GM12874 (cell line): ENCODE measurements around the gene CD33.
"Not testable (repeated sequence)": the region's sequence is repeated elsewhere in the genome, so short reads cannot be mapped to it uniquely, and the experiment has no call there.

Source experiments
- TF ChIP-seq, protein P1 (sequence below): IDR thresholded peaks from 2 replicates; pipeline ENCODE4 v1.5.1; 2011; ENCODE audit warnings: low read depth, mild to moderate bottlenecking, control low read depth, low read length, moderate library complexity; ENCODE audit not compliant: insufficient read depth

Gene CD33

DNA sequence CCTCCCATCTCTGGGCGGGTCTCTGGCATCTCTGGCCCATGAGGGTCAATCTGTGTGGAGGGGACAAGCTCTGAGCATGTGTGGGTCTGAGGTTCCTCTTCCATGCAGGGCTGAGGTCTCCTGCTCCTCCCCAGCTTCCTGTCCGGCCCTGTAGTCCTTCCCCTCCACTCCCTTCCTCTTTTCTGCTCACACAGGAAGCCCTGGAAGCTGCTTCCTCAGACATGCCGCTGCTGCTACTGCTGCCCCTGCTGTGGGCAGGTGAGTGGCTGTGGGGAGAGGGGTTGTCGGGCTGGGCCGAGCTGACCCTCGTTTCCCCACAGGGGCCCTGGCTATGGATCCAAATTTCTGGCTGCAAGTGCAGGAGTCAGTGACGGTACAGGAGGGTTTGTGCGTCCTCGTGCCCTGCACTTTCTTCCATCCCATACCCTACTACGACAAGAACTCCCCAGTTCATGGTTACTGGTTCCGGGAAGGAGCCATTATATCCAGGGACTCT is at the start of gene CD33:
CD33 (plus strand) TSS at position 183 of the 496 bp plus-strand sequence; CDS start at position 222, 39 bp downstream.
- TF ChIP-seq, protein P1, sequence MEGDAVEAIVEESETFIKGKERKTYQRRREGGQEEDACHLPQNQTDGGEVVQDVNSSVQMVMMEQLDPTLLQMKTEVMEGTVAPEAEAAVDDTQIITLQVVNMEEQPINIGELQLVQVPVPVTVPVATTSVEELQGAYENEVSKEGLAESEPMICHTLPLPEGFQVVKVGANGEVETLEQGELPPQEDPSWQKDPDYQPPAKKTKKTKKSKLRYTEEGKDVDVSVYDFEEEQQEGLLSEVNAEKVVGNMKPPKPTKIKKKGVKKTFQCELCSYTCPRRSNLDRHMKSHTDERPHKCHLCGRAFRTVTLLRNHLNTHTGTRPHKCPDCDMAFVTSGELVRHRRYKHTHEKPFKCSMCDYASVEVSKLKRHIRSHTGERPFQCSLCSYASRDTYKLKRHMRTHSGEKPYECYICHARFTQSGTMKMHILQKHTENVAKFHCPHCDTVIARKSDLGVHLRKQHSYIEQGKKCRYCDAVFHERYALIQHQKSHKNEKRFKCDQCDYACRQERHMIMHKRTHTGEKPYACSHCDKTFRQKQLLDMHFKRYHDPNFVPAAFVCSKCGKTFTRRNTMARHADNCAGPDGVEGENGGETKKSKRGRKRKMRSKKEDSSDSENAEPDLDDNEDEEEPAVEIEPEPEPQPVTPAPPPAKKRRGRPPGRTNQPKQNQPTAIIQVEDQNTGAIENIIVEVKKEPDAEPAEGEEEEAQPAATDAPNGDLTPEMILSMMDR, result not testable (repeated sequence)

DNA sequence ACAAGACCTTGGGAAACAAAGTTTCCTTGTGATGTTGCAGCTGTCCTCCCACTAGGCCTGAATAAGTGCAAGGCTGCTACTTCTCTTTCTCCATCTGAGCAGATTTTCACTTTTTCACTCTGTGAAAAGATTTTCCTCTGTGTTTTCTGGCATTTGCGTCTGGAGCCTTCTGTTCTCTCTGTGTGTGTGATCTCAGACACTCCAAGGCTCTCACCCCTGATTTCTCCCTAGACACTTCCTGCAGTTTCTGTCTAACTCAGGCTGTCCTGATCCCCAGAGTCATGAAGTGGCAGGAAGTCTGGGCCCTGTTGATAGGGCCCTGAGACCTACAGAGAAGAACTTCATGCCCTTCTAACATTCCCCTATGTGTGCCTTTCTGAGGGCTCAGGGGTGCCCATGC is 45.6 kb upstream of the CD33 start:
- TF ChIP-seq, protein P1, result no peak

DNA sequence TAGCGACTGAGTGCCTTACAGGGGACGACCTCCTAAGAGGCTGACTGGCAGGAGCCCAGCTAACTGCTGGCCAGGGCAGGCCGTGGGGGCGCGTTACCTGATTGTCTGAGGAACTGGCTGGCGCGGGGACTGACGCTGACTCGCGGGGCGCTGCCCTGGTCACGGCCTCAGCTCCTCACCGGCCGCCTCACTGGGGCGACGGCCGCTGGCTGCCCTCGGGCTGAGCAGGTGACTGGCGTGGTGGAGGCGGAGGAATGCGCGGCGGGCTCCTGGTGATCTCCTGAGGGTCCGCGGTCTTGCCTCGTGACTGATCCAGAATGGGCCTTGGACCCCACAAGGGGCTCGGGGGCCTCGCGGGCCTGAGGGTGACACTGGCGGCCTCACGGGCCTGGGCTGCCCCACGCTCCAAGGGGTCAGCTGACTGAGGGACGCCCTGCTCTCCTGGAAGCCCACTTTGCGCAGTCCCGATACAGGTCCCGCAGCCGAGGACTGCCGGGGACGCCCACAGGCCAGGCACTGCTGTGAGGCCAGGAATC is 43.4 kb upstream of the CD33 start:
- TF ChIP-seq, protein P1, result no peak

DNA sequence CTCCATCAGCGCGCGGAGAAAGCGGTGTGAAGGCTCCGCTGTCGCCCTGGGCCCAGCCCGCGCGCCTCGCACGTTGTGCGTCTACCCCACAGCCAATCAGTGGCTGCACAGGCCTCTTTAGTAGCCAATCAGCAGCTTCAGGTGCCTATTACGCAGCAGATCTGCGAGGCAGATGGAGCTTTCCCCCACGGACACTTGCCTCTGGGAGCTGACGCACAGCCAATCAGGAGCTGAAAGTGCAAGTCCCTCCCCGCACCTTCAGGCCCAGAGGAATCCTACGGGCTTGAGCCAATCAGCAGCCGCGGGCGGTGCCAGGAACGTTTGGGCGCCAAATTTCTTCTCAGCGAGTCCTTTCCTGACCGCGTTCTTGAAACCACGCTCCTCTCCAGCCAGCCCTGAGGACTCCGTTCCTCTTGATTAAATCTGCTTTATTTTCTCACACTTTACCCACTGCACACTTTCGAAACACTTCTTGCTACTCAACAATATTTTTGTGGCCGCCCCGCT is 42.9 kb upstream of the CD33 start:
- TF ChIP-seq, protein P1, result no peak

DNA sequence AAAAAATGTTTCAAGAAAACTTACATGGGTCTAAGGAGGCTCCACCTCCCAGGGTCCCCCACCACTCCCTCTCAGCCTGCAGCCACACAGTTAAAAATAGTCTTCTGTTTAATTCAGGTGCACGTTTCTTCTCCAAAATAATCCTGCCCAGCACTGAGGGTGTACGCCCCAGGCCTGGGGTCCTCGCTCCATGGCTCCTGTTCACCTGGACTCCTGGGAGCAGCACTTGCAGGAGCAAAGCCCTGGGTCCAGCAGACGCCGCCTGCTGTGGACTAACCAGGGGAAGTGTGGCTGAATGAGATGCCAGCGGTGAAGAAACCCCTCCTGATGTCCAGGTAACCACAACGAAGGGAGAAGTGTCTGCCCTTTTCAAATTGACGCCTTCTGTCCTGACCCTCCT is 41.3 kb upstream of the CD33 start:
- TF ChIP-seq, protein P1, result no peak

DNA sequence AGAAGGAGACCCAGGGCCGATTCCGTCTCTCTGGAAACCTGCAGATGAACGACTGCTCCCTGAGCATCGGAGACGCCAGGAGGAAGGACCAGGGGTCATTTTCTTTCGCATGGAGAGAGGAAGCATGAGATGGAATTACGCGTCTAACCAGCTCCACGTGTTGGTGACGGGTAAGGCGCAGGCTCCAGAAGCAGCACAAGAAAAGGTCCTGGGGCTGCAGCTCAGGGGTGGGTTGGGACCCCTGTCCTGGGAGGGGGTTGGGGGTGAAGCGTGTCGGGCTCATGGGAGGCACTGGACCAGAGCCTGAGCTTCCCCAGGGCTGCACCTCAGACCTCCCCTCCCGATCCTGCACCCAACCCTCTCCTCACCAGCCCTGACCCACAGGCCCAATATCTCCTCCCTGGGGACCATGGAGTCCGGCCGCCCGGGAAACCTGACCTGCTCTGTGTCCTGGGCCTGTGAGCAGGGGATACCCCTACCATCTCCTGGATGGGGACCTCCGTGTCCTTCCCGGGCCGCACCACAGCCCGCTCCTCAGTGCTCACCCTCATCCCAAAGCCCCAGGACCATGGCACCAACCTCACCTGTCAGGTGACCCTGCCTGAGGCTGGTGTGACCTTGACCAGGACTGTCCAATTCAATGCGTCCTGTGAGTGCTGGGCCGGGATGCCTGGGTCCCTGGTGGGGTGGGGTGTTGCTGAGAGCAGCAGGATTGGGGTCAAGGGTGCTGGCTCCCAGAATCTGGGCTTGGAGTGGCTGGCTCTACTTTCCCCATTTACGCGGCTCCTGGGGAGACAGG is 39.6 kb upstream of the CD33 start:
- TF ChIP-seq, protein P1, result no peak

DNA sequence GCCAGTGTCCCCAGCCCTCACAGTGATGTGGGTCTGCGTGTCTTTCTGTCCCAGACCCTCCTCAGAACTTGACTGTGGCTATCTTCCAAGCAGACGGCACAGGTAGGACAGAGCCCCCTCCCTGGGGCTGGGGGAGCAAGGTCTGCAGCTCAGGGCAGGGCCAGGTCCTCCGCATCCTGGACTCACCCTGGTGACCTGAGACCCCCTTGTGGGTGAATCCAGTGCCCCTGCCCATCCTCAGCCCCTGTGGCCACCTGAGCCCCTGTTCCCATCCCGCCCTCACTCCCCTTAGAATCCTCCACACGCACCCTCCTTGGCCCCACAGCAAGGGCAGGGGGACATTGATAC is 39.0 kb upstream of the CD33 start:
- TF ChIP-seq, protein P1, result no peak
